ENCODE data around the gene MSX2. TPM values are rescaled to one million over a fixed set of nuclear protein-coding genes. Genes with fewer than 3 reads are reported as not detected.
"Not testable (repeated sequence)": the region's sequence is repeated elsewhere in the genome, so short reads cannot be mapped to it uniquely, and the experiment has no call there.

The MSX2 gene
- total RNA-seq, 2 donors from 2014 or later, result not detected

DNA sequence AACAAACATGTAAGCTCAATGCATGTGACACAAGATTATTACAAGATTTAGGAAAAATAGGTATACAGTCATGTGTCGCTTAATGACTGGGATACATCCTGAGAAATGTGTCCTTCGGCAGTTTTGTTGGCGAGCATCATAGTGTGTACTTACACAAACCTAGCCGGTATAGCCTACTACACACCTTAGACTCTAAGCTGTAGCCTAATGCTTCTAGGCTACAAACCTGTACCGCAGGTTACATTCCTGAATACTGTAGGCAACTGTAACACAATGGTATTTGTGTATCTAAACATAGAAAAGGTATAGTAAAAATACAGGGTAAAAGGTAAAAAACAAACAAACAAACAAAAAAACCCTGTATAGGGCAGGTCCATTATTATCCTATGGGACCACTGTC lies 27.7 kb downstream of the MSX2 start:
- Mint-ChIP-seq H3K27ac (no peak overlapping the region), H3K9me3 (no peaks in the 10 kb centered on the region), H3K36me3 (no peaks in the 10 kb centered on the region), H3K27me3 (peaks cover 20 to 33% of the 10 kb centered on the region in 2 donors), H3K4me1 (ENCODE audit: low read depth in 2 of 2) (no peaks in the 10 kb centered on the region), H3K4me3 (no peak overlapping the region)
- DNase-seq (ENCODE audit: low spot score), result no peak
- ATAC-seq, result no peak

DNA sequence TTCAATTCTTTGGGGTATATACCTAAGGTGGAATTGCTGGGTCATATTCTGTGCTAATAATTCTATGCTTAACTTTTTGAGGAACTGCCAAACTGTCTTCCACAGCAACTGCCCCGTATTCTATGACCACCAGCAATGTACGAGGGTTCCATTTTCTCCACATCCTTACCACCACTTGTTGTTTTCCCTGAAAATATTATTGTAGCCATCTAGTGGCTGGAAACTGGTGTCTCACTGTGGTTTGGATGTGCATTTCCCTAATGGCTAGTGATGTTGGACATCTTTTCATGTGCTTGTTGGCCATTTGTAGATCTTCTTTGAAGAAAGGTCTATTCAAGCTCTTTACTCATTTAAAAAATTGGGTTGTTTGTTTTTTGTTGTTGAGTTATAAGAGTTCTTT lies 30.7 kb downstream of the MSX2 start:
- DNase-seq (ENCODE audit: low spot score), result no peak
- no peak for ATAC-seq
- Mint-ChIP-seq H3K36me3 (no peaks in the 10 kb centered on the region), H3K4me3 (no peak overlapping the region), H3K27ac (no peak overlapping the region), H3K27me3 (peaks cover 11 to 14% of the 10 kb centered on the region in 2 donors), H3K9me3 (no peaks in the 10 kb centered on the region), H3K4me1 (ENCODE audit: low read depth in 2 of 2) (no peaks in the 10 kb centered on the region)

DNA sequence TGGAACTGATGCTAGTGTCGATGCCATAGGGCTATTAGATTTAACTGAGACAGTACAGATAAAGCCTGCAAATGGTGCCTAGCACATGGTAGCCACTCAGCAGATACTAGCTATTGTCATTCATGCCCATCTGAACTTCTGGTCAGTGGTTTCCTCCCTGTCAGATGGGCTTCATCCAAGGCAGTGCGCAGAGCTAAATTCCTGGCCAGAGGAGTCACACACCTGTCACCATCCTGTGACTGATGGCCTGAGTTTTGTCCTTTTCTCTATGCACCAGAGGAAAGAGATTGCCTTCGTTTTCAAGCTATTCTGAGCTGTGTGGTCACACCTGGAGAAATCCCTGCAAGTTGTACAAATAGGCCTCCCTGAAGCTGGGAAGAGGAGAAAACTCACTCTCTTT lies 34.7 kb downstream of the MSX2 start:
- Mint-ChIP-seq H3K4me3 (no peak overlapping the region), H3K36me3 (no peaks in the 10 kb centered on the region), H3K27me3 (peaks cover 0 to 7% of the 10 kb centered on the region in 2 donors), H3K9me3 (no peaks in the 10 kb centered on the region), H3K4me1 (ENCODE audit: low read depth in 2 of 2) (no peaks in the 10 kb centered on the region), H3K27ac (no peak overlapping the region)
- ATAC-seq (no peak), DNase-seq (ENCODE audit: low spot score) (no peak)

DNA sequence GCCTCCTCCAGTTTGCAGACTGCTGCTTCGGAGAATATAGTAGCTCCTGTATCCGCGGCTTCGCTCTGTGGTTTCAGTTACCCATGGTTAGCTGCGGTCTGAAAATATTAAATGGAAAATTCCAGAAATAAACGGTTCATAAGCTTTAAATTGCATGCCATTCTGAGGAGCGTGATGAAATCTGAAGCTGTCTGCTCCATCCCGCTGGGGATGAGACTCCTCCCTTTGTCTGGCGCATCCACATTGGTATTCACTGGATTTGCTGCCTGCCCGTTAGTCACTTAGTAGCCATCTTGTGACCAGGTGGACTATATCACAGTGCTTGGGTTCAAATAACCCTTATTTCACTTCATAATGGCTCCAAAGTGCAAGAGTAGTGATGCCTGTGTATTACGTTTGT lies 36.3 kb downstream of the MSX2 start:
- H3K27ac Mint-ChIP-seq, result no peak overlapping the region

DNA sequence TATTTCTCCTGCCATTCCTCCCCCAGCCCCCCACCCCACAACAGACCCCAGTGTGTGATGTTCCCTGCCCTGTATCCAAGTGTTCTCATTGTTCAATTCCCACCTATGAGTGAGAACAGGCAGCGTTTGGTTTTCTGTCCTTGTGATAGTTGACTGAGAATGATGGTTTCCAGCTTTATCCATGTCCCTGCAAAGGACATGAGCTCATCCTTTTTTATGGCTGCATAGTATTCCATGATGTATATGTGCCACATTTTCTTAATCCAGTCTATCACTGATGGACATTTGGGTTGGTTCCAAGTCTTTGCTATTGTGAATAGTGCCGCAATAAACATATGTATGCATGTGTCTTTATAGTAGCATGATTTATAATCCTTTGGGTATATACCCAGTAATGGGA lies 37.0 kb downstream of the MSX2 start:
- H3K9me3 Mint-ChIP-seq; H3K4me1 Mint-ChIP-seq (ENCODE audit: low read depth in 2 of 2); H3K36me3 Mint-ChIP-seq; H3K27ac Mint-ChIP-seq; H3K4me3 Mint-ChIP-seq; DNase-seq (ENCODE audit: low spot score); H3K27me3 Mint-ChIP-seq; ATAC-seq: not testable (repeated sequence)

More for the DNA sequence above, 36.3 kb downstream of the MSX2 start:
- no peaks in the 10 kb centered on the region for H3K36me3 Mint-ChIP-seq
- H3K4me3 Mint-ChIP-seq, result no peak overlapping the region
- ATAC-seq, result no peak
- H3K27me3 Mint-ChIP-seq, result peaks cover 0 to 4% of the 10 kb centered on the region in 2 donors
- no peaks in the 10 kb centered on the region for H3K9me3 Mint-ChIP-seq
- no peak for DNase-seq (ENCODE audit: low spot score)
- no peaks in the 10 kb centered on the region for H3K4me1 Mint-ChIP-seq (ENCODE audit: low read depth in 2 of 2)

GRCh38 chr5:174764309-174764708 lies 39.9 kb downstream of the MSX2 start:
- H3K36me3 Mint-ChIP-seq, result no peaks in the 10 kb centered on the region
- no peak overlapping the region for H3K27ac Mint-ChIP-seq
- ATAC-seq, result no peak
- no peak overlapping the region for H3K4me3 Mint-ChIP-seq
- DNase-seq (ENCODE audit: low spot score), result no peak
- H3K4me1 Mint-ChIP-seq (ENCODE audit: low read depth in 2 of 2), result no peaks in the 10 kb centered on the region
- no peaks in the 10 kb centered on the region for H3K9me3 Mint-ChIP-seq
- peaks cover 4 to 7% of the 10 kb centered on the region in 2 donors for H3K27me3 Mint-ChIP-seq

GRCh38 chr5:174765540-174765939 lies 41.2 kb downstream of the MSX2 start:
- H3K36me3 Mint-ChIP-seq, result no peaks in the 10 kb centered on the region
- H3K4me1 Mint-ChIP-seq (ENCODE audit: low read depth in 2 of 2), result no peaks in the 10 kb centered on the region
- no peak for ATAC-seq
- no peak for DNase-seq (ENCODE audit: low spot score)
- H3K9me3 Mint-ChIP-seq, result no peaks in the 10 kb centered on the region
- no peak overlapping the region for H3K4me3 Mint-ChIP-seq
- H3K27ac Mint-ChIP-seq, result no peak overlapping the region
- peaks cover 0 to 8% of the 10 kb centered on the region in 2 donors for H3K27me3 Mint-ChIP-seq

DNA sequence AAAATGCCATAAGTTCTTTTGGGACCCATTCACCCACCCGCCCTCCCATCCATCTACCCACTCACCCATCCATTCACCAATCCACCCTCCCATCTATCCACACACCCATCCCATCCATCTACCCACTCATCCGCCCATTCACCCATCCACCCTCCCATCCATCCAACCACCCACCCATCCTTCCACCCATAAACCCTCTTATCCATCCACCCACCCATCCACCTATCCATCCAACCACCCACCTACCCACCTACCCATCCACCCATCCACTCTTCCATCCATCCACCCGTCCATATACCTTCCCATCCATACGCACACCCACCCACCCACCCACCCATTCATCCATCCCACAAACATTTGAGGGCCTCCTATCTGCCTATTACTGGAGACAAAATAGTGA lies 43.3 kb downstream of the MSX2 start:
- no peaks in the 10 kb centered on the region for H3K4me1 Mint-ChIP-seq (ENCODE audit: low read depth in 2 of 2)
- no peak overlapping the region for H3K27ac Mint-ChIP-seq
- peaks cover 2% of the 10 kb centered on the region for H3K9me3 Mint-ChIP-seq
- H3K36me3 Mint-ChIP-seq, result no peaks in the 10 kb centered on the region
- ATAC-seq (no peak), DNase-seq (ENCODE audit: low spot score) (no peak)
- peaks cover 8 to 29% of the 10 kb centered on the region in 2 donors for H3K27me3 Mint-ChIP-seq
- H3K4me3 Mint-ChIP-seq, result no peak overlapping the region

DNA sequence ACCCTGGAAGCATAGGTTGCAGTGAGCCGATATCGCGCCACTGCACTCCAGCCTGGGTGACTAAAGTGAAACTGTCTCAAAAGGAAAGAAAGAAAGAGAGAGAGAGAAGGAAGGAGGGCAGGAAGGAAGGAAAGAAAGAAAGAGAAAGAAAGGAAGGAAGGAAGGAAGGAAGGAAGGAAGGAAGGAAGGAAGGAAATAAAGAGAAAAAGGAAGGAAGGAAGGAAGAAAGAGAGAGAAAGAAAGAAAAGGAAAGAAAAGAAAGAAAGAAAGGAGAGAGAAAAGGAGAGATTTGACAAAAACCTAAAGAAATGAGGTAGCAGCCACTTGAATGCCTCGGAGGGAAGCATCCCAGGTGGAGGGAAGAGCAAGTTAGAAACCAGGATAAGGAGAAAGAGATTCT lies 44.6 kb downstream of the MSX2 start:
- H3K9me3 Mint-ChIP-seq, result peaks cover 2% of the 10 kb centered on the region

DNA sequence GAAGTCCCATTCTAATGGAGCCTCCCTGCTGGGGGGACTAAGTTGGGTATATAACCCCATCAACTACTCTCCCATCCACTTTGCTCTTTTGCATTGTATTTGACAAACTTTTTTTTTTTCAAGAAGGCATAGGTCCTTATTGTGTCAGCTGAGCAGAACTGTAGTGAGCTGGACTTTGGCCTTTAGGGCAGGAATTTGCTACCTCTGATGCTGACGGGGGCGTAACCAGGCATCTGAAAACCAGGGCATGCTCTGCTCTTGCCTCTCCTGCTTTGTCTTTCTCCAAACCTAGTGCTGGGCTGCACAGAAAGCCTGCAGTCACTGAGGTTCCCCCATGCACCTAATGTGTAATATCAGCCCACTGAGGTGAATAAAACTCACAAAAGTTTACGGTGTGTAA lies 49.0 kb downstream of the MSX2 start:
- Mint-ChIP-seq H3K4me3 (no peak overlapping the region), H3K27ac (no peak overlapping the region), H3K27me3 (peaks cover 17 to 40% of the 10 kb centered on the region in 2 donors), H3K4me1 (ENCODE audit: low read depth in 2 of 2) (no peaks in the 10 kb centered on the region), H3K9me3 (peaks cover 2% of the 10 kb centered on the region), H3K36me3 (no peaks in the 10 kb centered on the region)
- ATAC-seq (no peak), DNase-seq (ENCODE audit: low spot score) (no peak)

More for the DNA sequence above, 44.6 kb downstream of the MSX2 start:
- Mint-ChIP-seq H3K27me3 (peaks cover 8 to 33% of the 10 kb centered on the region in 2 donors), H3K4me1 (ENCODE audit: low read depth in 2 of 2) (no peaks in the 10 kb centered on the region), H3K27ac (no peak overlapping the region), H3K4me3 (no peak overlapping the region), H3K36me3 (no peaks in the 10 kb centered on the region)
- ATAC-seq (no peak), DNase-seq (ENCODE audit: low spot score) (no peak)

DNA sequence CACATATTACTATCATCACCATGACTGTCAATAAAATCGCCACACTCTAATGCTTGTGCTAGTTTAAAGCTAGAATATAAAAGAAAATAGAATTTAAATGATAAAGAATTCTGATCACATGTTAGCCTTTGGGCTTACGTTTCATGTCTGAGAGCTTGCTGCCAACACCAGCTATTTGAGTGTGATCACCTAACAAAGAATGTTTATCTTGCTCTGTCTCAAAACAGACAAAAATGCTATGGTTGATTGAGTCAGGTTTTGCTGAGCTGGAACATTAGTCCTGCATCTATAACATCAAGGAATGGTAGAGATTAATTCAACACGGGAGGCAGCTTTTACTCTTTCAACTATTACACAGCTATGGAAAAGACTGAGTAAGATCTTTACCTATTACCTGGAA lies 50.7 kb downstream of the MSX2 start:
- no peaks in the 10 kb centered on the region for H3K36me3 Mint-ChIP-seq
- ATAC-seq (no peak), DNase-seq (ENCODE audit: low spot score) (no peak)
- H3K4me3 Mint-ChIP-seq, result no peak overlapping the region
- peaks cover 2% of the 10 kb centered on the region for H3K9me3 Mint-ChIP-seq
- H3K27ac Mint-ChIP-seq, result no peak overlapping the region
- H3K27me3 Mint-ChIP-seq, result peaks cover 17 to 40% of the 10 kb centered on the region in 2 donors
- H3K4me1 Mint-ChIP-seq (ENCODE audit: low read depth in 2 of 2), result no peaks in the 10 kb centered on the region

GRCh38 chr5:174777111-174777510 lies 52.7 kb downstream of the MSX2 start:
- Mint-ChIP-seq H3K27ac (no peak overlapping the region), H3K27me3 (peaks cover 14 to 31% of the 10 kb centered on the region in 2 donors), H3K9me3 (no peaks in the 10 kb centered on the region), H3K4me1 (ENCODE audit: low read depth in 2 of 2) (no peaks in the 10 kb centered on the region), H3K4me3 (no peak overlapping the region), H3K36me3 (no peaks in the 10 kb centered on the region)
- no peak for ATAC-seq
- DNase-seq (ENCODE audit: low spot score), result no peak

DNA sequence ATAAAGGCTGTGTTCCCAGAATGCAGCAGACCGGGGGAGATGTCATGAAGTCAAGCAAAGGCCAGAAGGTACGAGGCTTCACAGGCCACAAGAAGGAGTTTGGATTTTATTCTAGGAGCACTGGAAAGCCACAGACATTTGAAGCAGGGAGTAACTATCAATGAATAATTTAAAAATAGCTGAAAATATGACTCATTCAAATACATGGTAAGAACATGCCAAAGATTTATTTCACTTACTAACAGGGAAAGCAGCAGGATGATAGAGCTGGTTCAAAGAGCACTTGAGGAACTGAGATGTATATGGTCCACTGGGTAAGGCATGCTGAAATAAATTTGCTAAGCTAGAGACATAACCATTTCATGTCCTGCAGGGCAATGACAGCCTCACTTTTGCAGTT lies 53.2 kb downstream of the MSX2 start:
- DNase-seq (ENCODE audit: low spot score), result no peak
- no peaks in the 10 kb centered on the region for H3K9me3 Mint-ChIP-seq
- ATAC-seq, result no peak

More for the DNA sequence above, 53.2 kb downstream of the MSX2 start:
- Mint-ChIP-seq H3K36me3 (no peaks in the 10 kb centered on the region), H3K4me3 (no peak overlapping the region), H3K4me1 (ENCODE audit: low read depth in 2 of 2) (no peaks in the 10 kb centered on the region), H3K27ac (no peak overlapping the region), H3K27me3 (peaks cover 13 to 31% of the 10 kb centered on the region in 2 donors)

Data from natural killer cell treated with Interleukin-12 subunit alpha and Interleukin-12 subunit beta and Interleukin-15 and Interleukin-18, amount 100 ng/mL, for 72 hours (primary cell).